OCI-LY1 (cell line): ENCODE measurements around the gene CAV1.

ENCODE experiments used
- EZH2 ChIP-seq: fragments of 200-600 bp; sonication (generic), shearing (Covaris generic); IDR thresholded peaks from 2 replicates; pipeline ENCODE4 v1.8.0; 2017; ENCODE audit warnings: borderline replicate concordance, mixed run types, mild to moderate bottlenecking, antibody characterized with exemption, low read length, moderate library complexity, mixed read lengths
- TF ChIP-seq, protein P1 (sequence below): fragments of 200-600 bp; sonication (generic), shearing (Covaris generic); IDR thresholded peaks from 2 replicates; pipeline ENCODE4 v1.5.1; 2017; ENCODE audit warnings: mild to moderate bottlenecking, antibody characterized with exemption, low read length, moderate library complexity, mixed read lengths

DNA sequence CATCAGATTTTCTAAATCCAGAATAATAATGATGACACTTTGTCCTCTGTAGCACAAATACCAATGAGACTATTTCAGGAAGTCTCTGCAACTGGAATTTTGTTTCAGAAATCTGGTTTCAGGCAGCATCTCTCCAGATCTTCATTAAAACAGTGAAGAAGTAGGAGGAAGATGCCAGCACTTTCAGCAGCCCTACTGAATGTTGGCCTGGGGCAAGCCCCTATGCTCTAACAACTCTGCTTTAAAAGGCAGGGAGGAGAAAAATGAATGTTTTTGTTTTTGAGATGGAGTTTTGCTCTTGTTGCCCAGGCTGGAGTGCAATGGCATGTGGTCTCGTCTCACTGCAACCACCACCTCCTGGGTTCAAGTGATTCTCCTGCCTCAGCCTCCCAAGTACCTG lies 7.2 kb upstream of the CAV1 start:
- no peak for TF ChIP-seq EZH2
- TF ChIP-seq, protein P1, sequence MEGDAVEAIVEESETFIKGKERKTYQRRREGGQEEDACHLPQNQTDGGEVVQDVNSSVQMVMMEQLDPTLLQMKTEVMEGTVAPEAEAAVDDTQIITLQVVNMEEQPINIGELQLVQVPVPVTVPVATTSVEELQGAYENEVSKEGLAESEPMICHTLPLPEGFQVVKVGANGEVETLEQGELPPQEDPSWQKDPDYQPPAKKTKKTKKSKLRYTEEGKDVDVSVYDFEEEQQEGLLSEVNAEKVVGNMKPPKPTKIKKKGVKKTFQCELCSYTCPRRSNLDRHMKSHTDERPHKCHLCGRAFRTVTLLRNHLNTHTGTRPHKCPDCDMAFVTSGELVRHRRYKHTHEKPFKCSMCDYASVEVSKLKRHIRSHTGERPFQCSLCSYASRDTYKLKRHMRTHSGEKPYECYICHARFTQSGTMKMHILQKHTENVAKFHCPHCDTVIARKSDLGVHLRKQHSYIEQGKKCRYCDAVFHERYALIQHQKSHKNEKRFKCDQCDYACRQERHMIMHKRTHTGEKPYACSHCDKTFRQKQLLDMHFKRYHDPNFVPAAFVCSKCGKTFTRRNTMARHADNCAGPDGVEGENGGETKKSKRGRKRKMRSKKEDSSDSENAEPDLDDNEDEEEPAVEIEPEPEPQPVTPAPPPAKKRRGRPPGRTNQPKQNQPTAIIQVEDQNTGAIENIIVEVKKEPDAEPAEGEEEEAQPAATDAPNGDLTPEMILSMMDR = no peak
